Thoracic aorta (tissue), 2 donors: ENCODE measurements around the gene GPNMB. TPM values are rescaled to one million over a fixed set of nuclear protein-coding genes. Genes with fewer than 3 reads are reported as not detected.

Experiments
- ATAC-seq: fragments of 150-250 bp; one replicate; pipeline ENCODE4 v1.8.0; 2017; ENCODE audit warnings: low read depth; ENCODE audit not compliant: insufficient number of reproducible peaks, low FRiP score
- DNase-seq: peaks from one replicate; pipeline ENCODE4 v3.0.0-alpha.2; 2020; ENCODE audit warnings: low spot score
- H3K27ac ChIP-seq, 2 donors: fragments of 200-600 bp; sonication (generic); 1 replicate in 1 of 2; 2 replicates in 1 of 2; pipeline ENCODE4 v1.5.1; 2016; ENCODE audit warnings: mild to moderate bottlenecking in 2 of 2, moderate library complexity in 2 of 2
- H3K27me3 ChIP-seq: fragments of 200-600 bp; sonication (generic); replicated peaks from 2 replicates; pipeline ENCODE4 v1.6.0; 2016; ENCODE audit warnings: mild to moderate bottlenecking; ENCODE audit not compliant: insufficient read depth
- H3K36me3 ChIP-seq: fragments of 200-600 bp; sonication (generic); one replicate; pipeline ENCODE4 v1.5.1; 2016
- H3K4me1 ChIP-seq, 2 donors: fragments of 200-600 bp; sonication (generic); 1 replicate in 1 of 2; 2 replicates in 1 of 2; pipeline versions ENCODE4 v1.5.1 to v1.6.0; 2016; ENCODE audit warnings: low read depth in 2 of 2, mild to moderate bottlenecking in 1 of 2; ENCODE audit not compliant: control insufficient read depth in 1 of 2
- H3K4me3 ChIP-seq: fragments of 200-600 bp; sonication (generic); 2 replicates; pipeline ENCODE4 v1.5.1; 2016; ENCODE audit warnings: mild to moderate bottlenecking
- H3K9me3 ChIP-seq: fragments of 200-600 bp; sonication (generic); 2 replicates; pipeline ENCODE4 v1.5.1; 2016
- CTCF ChIP-seq: fragments of 200-600 bp; sonication (generic); IDR thresholded peaks from one replicate; pipeline ENCODE4 v1.5.1; 2019; ENCODE audit warnings: antibody characterized with exemption
- total RNA-seq, 2 donors: library from RNA; depleted of rRNA; stranded (reverse); fragments of >200 nt; gene quantifications; one replicate each; pipeline versions ENCODE4 v1.1.0 to v1.2.3, GENCODE V29; 2016

GPNMB gene
- total RNA-seq, 2 donors from 2014 or later: 139 to 185 TPM

GRCh38 chr7:23211589-23211988, 35.0 kb upstream of the GPNMB start:
- no peaks in the 10 kb centered on the region for H3K4me1 ChIP-seq
- no peak overlapping the region for H3K27ac ChIP-seq
- no peaks in the 10 kb centered on the region for H3K36me3 ChIP-seq
- ATAC-seq (no peak), DNase-seq (no peak)
- no peak overlapping the region for H3K4me3 ChIP-seq
- no peaks in the 10 kb centered on the region for H3K9me3 ChIP-seq
- no peaks in the 10 kb centered on the region for H3K27me3 ChIP-seq
- TF ChIP-seq CTCF: no peak

- Histone ChIP-seq H3K9me3 (no peaks in the 10 kb centered on the region), H3K27me3 (no peaks in the 10 kb centered on the region), H3K36me3 (no peaks in the 10 kb centered on the region), H3K27ac (no peak overlapping the region), H3K4me3 (no peak overlapping the region), H3K4me1 (no peaks in the 10 kb centered on the region)
- no peak for ATAC-seq
- no peak for DNase-seq
- no peak for TF ChIP-seq CTCF
Measured at GRCh38 chr7:23212395-23212794, 34.2 kb upstream of the GPNMB start.

- DNase-seq (no peak), ATAC-seq (no peak)
- Histone ChIP-seq H3K27ac (no peak overlapping the region), H3K36me3 (no peaks in the 10 kb centered on the region), H3K4me3 (no peak overlapping the region), H3K9me3 (no peaks in the 10 kb centered on the region), H3K27me3 (no peaks in the 10 kb centered on the region), H3K4me1 (no peaks in the 10 kb centered on the region)
- no peak for TF ChIP-seq CTCF
Measured at GRCh38 chr7:23212841-23213240, 33.7 kb upstream of the GPNMB start.

- Histone ChIP-seq H3K4me3 (no peak overlapping the region), H3K27ac (no peak overlapping the region), H3K4me1 (no peaks in the 10 kb centered on the region), H3K36me3 (no peaks in the 10 kb centered on the region), H3K27me3 (no peaks in the 10 kb centered on the region), H3K9me3 (no peaks in the 10 kb centered on the region)
- ATAC-seq (no peak), DNase-seq (no peak)
- TF ChIP-seq CTCF: no peak
Measured at GRCh38 chr7:23213755-23214154, 32.8 kb upstream of the GPNMB start.

- Histone ChIP-seq H3K4me1 (no peaks in the 10 kb centered on the region), H3K27me3 (no peaks in the 10 kb centered on the region), H3K36me3 (no peaks in the 10 kb centered on the region), H3K27ac (no peak overlapping the region), H3K9me3 (no peaks in the 10 kb centered on the region), H3K4me3 (no peak overlapping the region)
- ATAC-seq (no peak), DNase-seq (no peak)
- no peak for TF ChIP-seq CTCF
Measured at GRCh38 chr7:23214423-23214822, 32.2 kb upstream of the GPNMB start.
